ENCODE measurements around the gene GRIFIN. TPM values are rescaled to one million over a fixed set of nuclear protein-coding genes. Genes with fewer than 3 reads are reported as not detected.
A peak's percentile ranks its signal among the peaks of the same experiment; 100 is the strongest.

Gene GRIFIN
- total and polyA plus RNA-seq, 9 donors: 0.19 TPM; not detected in 8

- H3K27ac ChIP-seq (ENCODE audit: low read length): peak overlapping the region; percentile 0
- 37% methylated on average over 3 of the region's 9 CpGs for WGBS (ENCODE audit: insufficient coverage)
- H3K9me3 ChIP-seq (replicated peaks; ENCODE audit: control insufficient read depth, low read depth, low read length): no peaks in the 10 kb centered on the region
- H3K4me1 ChIP-seq (ENCODE audit: control insufficient read depth, insufficient read depth, low read length): peaks cover 49% of the 10 kb centered on the region
- DNase-seq: no peak
- H3K27me3 ChIP-seq (ENCODE audit: control insufficient read depth, insufficient read depth, low read length): peaks cover 7% of the 10 kb centered on the region
- H3K36me3 ChIP-seq (ENCODE audit: control insufficient read depth, insufficient read depth, low read length): no peaks in the 10 kb centered on the region
- H3K4me3 ChIP-seq (ENCODE audit: low read length): no peak overlapping the region
Measured at GRCh38 chr7:2488681-2489080, 12.5 kb upstream of the GRIFIN start.

GRCh38 chr7:2488272-2488645 lies 12.1 kb upstream of the GRIFIN start:
- DNase-seq: peak; percentile 50
- Histone ChIP-seq H3K4me1 (ENCODE audit: control insufficient read depth, insufficient read depth, low read length) (peaks cover 49% of the 10 kb centered on the region), H3K9me3 (replicated peaks; ENCODE audit: control insufficient read depth, low read depth, low read length) (no peaks in the 10 kb centered on the region), H3K4me3 (ENCODE audit: low read length) (no peak overlapping the region), H3K27ac (ENCODE audit: low read length) (peak overlapping the region; percentile 44), H3K27me3 (ENCODE audit: control insufficient read depth, insufficient read depth, low read length) (peaks cover 7% of the 10 kb centered on the region), H3K36me3 (ENCODE audit: control insufficient read depth, insufficient read depth, low read length) (no peaks in the 10 kb centered on the region)
- WGBS (ENCODE audit: insufficient coverage): 46% methylated on average over 6 of the region's 8 CpGs

- H3K27ac ChIP-seq (ENCODE audit: low read length): peak overlapping the region; percentile 44
- peaks cover 43% of the 10 kb centered on the region for H3K4me1 ChIP-seq (ENCODE audit: control insufficient read depth, insufficient read depth, low read length)
- no peaks in the 10 kb centered on the region for H3K36me3 ChIP-seq (ENCODE audit: control insufficient read depth, insufficient read depth, low read length)
- WGBS (ENCODE audit: insufficient coverage): 16% methylated on average over 9 of the region's 14 CpGs
- H3K27me3 ChIP-seq (ENCODE audit: control insufficient read depth, insufficient read depth, low read length): peaks cover 3% of the 10 kb centered on the region
- DNase-seq: peak; percentile 97
- H3K4me3 ChIP-seq (ENCODE audit: low read length): no peak overlapping the region
- H3K9me3 ChIP-seq (replicated peaks; ENCODE audit: control insufficient read depth, low read depth, low read length): peaks cover 5% of the 10 kb centered on the region
Measured at GRCh38 chr7:2487586-2488271, 11.5 kb upstream of the GRIFIN start.

GRCh38 chr7:2484868-2485267 lies 8.7 kb upstream of the GRIFIN start:
- H3K36me3 ChIP-seq (ENCODE audit: control insufficient read depth, insufficient read depth, low read length): no peaks in the 10 kb centered on the region
- DNase-seq: no peak
- H3K4me3 ChIP-seq (ENCODE audit: low read length): no peak overlapping the region
- peaks cover 43% of the 10 kb centered on the region for H3K4me1 ChIP-seq (ENCODE audit: control insufficient read depth, insufficient read depth, low read length)
- peaks cover 6% of the 10 kb centered on the region for H3K27me3 ChIP-seq (ENCODE audit: control insufficient read depth, insufficient read depth, low read length)
- H3K27ac ChIP-seq (ENCODE audit: low read length): no peak overlapping the region
- H3K9me3 ChIP-seq (replicated peaks; ENCODE audit: control insufficient read depth, low read depth, low read length): peaks cover 6% of the 10 kb centered on the region
- 100% methylated on average over 2 of the region's 12 CpGs for WGBS (ENCODE audit: insufficient coverage)

GRCh38 chr7:2483494-2483893 lies 7.3 kb upstream of the GRIFIN start:
- Histone ChIP-seq H3K4me1 (ENCODE audit: control insufficient read depth, insufficient read depth, low read length) (peaks cover 43% of the 10 kb centered on the region), H3K4me3 (ENCODE audit: low read length) (no peak overlapping the region), H3K27me3 (ENCODE audit: control insufficient read depth, insufficient read depth, low read length) (peaks cover 12% of the 10 kb centered on the region), H3K36me3 (ENCODE audit: control insufficient read depth, insufficient read depth, low read length) (no peaks in the 10 kb centered on the region), H3K9me3 (replicated peaks; ENCODE audit: control insufficient read depth, low read depth, low read length) (peaks cover 6% of the 10 kb centered on the region), H3K27ac (ENCODE audit: low read length) (no peak overlapping the region)
- WGBS (ENCODE audit: insufficient coverage): 0% methylated on average over 1 of the region's 5 CpGs
- DNase-seq: peak; percentile 89

GRCh38 chr7:2482725-2483451 lies 6.7 kb upstream of the GRIFIN start:
- Histone ChIP-seq H3K4me3 (ENCODE audit: low read length) (no peak overlapping the region), H3K9me3 (replicated peaks; ENCODE audit: control insufficient read depth, low read depth, low read length) (peaks cover 6% of the 10 kb centered on the region), H3K36me3 (ENCODE audit: control insufficient read depth, insufficient read depth, low read length) (no peaks in the 10 kb centered on the region), H3K4me1 (ENCODE audit: control insufficient read depth, insufficient read depth, low read length) (peaks cover 43% of the 10 kb centered on the region), H3K27me3 (ENCODE audit: control insufficient read depth, insufficient read depth, low read length) (peaks cover 13% of the 10 kb centered on the region), H3K27ac (ENCODE audit: low read length) (no peak overlapping the region)
- WGBS (ENCODE audit: insufficient coverage): 79% methylated on average over 9 of the region's 10 CpGs
- peak; percentile 35 for DNase-seq

GRCh38 chr7:2481195-2481594 lies 5.0 kb upstream of the GRIFIN start:
- Histone ChIP-seq H3K4me1 (ENCODE audit: control insufficient read depth, insufficient read depth, low read length) (peaks cover 43% of the 10 kb centered on the region), H3K36me3 (ENCODE audit: control insufficient read depth, insufficient read depth, low read length) (no peaks in the 10 kb centered on the region), H3K27me3 (ENCODE audit: control insufficient read depth, insufficient read depth, low read length) (peaks cover 16% of the 10 kb centered on the region), H3K4me3 (ENCODE audit: low read length) (no peak overlapping the region), H3K9me3 (replicated peaks; ENCODE audit: control insufficient read depth, low read depth, low read length) (peaks cover 6% of the 10 kb centered on the region), H3K27ac (ENCODE audit: low read length) (no peak overlapping the region)
- peak; percentile 10 for DNase-seq
- 68% methylated on average over 3 of the region's 4 CpGs for WGBS (ENCODE audit: insufficient coverage)

- peak; percentile 83 for DNase-seq
- Histone ChIP-seq H3K9me3 (replicated peaks; ENCODE audit: control insufficient read depth, low read depth, low read length) (peaks cover 6% of the 10 kb centered on the region), H3K27me3 (ENCODE audit: control insufficient read depth, insufficient read depth, low read length) (peaks cover 15% of the 10 kb centered on the region), H3K4me3 (ENCODE audit: low read length) (no peak overlapping the region), H3K4me1 (ENCODE audit: control insufficient read depth, insufficient read depth, low read length) (peaks cover 43% of the 10 kb centered on the region), H3K36me3 (ENCODE audit: control insufficient read depth, insufficient read depth, low read length) (no peaks in the 10 kb centered on the region), H3K27ac (ENCODE audit: low read length) (no peak overlapping the region)
- 17% methylated on average over 21 of the region's 21 CpGs for WGBS (ENCODE audit: insufficient coverage)
Measured at GRCh38 chr7:2480070-2480408, 3.8 kb upstream of the GRIFIN start.

GRCh38 chr7:2479276-2480069 lies 3.3 kb upstream of the GRIFIN start:
- Histone ChIP-seq H3K27ac (ENCODE audit: low read length) (no peak overlapping the region), H3K27me3 (ENCODE audit: control insufficient read depth, insufficient read depth, low read length) (peaks cover 13% of the 10 kb centered on the region), H3K36me3 (ENCODE audit: control insufficient read depth, insufficient read depth, low read length) (no peaks in the 10 kb centered on the region), H3K4me1 (ENCODE audit: control insufficient read depth, insufficient read depth, low read length) (peaks cover 43% of the 10 kb centered on the region), H3K4me3 (ENCODE audit: low read length) (no peak overlapping the region), H3K9me3 (replicated peaks; ENCODE audit: control insufficient read depth, low read depth, low read length) (peaks cover 6% of the 10 kb centered on the region)
- 54% methylated on average over 14 of the region's 16 CpGs for WGBS (ENCODE audit: insufficient coverage)
- DNase-seq: no peak

- Histone ChIP-seq H3K4me1 (ENCODE audit: control insufficient read depth, insufficient read depth, low read length) (peaks cover 43% of the 10 kb centered on the region), H3K4me3 (ENCODE audit: low read length) (no peak overlapping the region), H3K27ac (ENCODE audit: low read length) (no peak overlapping the region), H3K36me3 (ENCODE audit: control insufficient read depth, insufficient read depth, low read length) (no peaks in the 10 kb centered on the region), H3K27me3 (ENCODE audit: control insufficient read depth, insufficient read depth, low read length) (peaks cover 13% of the 10 kb centered on the region), H3K9me3 (replicated peaks; ENCODE audit: control insufficient read depth, low read depth, low read length) (peaks cover 6% of the 10 kb centered on the region)
- 42% methylated on average over 9 of the region's 19 CpGs for WGBS (ENCODE audit: insufficient coverage)
- no peak for DNase-seq
Measured at GRCh38 chr7:2478800-2479199, 2.6 kb upstream of the GRIFIN start.

Data from muscle of leg (tissue), 11 donors.